Stimulated activated CD8-positive, alpha-beta memory T cell treated with anti-CD3 and anti-CD28 coated beads, Interleukin-12 subunit alpha, Interleukin-12 subunit beta, amount 100 ng/mL, for 1 hour (primary cell): ENCODE data around the gene TBC1D4.
"Not testable (repeated sequence)": the region's sequence is repeated elsewhere in the genome, so short reads cannot be mapped to it uniquely, and the experiment has no call there.

ENCODE experiments used
- DNase-seq: peaks from one replicate; pipeline ENCODE4 v3.0.0-alpha.2; 2020; ENCODE audit warnings: low read depth

The TBC1D4 gene

GRCh38 chr13:75445717-75446499, 36.1 kb downstream of the TBC1D4 start:
- DNase-seq: no peak

GRCh38 chr13:75444016-75444415, 38.0 kb downstream of the TBC1D4 start:
- no peak for DNase-seq

GRCh38 chr13:75443356-75443958, 38.5 kb downstream of the TBC1D4 start:
- no peak for DNase-seq

GRCh38 chr13:75442736-75443234, 39.2 kb downstream of the TBC1D4 start:
- DNase-seq: no peak

GRCh38 chr13:75440100-75440499, 41.9 kb downstream of the TBC1D4 start:
- no peak for DNase-seq

GRCh38 chr13:75437582-75438318, 44.2 kb downstream of the TBC1D4 start:
- DNase-seq: no peak

- DNase-seq: not testable (repeated sequence)
Observed at GRCh38 chr13:75434126-75434525, 47.8 kb downstream of the TBC1D4 start.

- DNase-seq: no peak
Observed at GRCh38 chr13:75432811-75433244, 49.1 kb downstream of the TBC1D4 start.

GRCh38 chr13:75432045-75432444, 49.9 kb downstream of the TBC1D4 start:
- DNase-seq: no peak

- no peak for DNase-seq
Observed at GRCh38 chr13:75430436-75431209, 51.3 kb downstream of the TBC1D4 start.

GRCh38 chr13:75426421-75426820, 55.5 kb downstream of the TBC1D4 start:
- DNase-seq: no peak

- DNase-seq: no peak
Observed at GRCh38 chr13:75425216-75426009, 56.6 kb downstream of the TBC1D4 start.

GRCh38 chr13:75423946-75424345, 58.0 kb downstream of the TBC1D4 start:
- DNase-seq: no peak

- DNase-seq: no peak
Observed at GRCh38 chr13:75422028-75422427, 59.9 kb downstream of the TBC1D4 start.

- no peak for DNase-seq
Observed at GRCh38 chr13:75421133-75421532, 60.8 kb downstream of the TBC1D4 start.

- DNase-seq: no peak
Observed at GRCh38 chr13:75419656-75420055, 62.3 kb downstream of the TBC1D4 start.

- DNase-seq: no peak
Observed at GRCh38 chr13:75418997-75419396, 63.0 kb downstream of the TBC1D4 start.

GRCh38 chr13:75418186-75418843, 63.7 kb downstream of the TBC1D4 start:
- no peak for DNase-seq

- no peak for DNase-seq
Observed at GRCh38 chr13:75417656-75418055, 64.3 kb downstream of the TBC1D4 start.

GRCh38 chr13:75417012-75417384, 65.0 kb downstream of the TBC1D4 start:
- DNase-seq: no peak
